DND-41 (cell line): Measurements from ENCODE around the gene KCNH2.

ENCODE experiments used
- ATAC-seq: fragments of 200-7000 bp; cut with Tn5 transposase; 3 replicates; pipeline ENCODE4 v1.9.1; 2021; ENCODE audit warnings: low read depth; ENCODE audit not compliant: insufficient read depth
- DNase-seq: peaks from one replicate; pipeline ENCODE4 v3.0.0-alpha.2; 2020
- H2AFZ ChIP-seq: 2 replicates; pipeline ENCODE4 v1.6.0; 2012; ENCODE audit warnings: low read depth, low read length
- H3K27ac ChIP-seq: 2 replicates; pipeline ENCODE4 v1.5.1; 2012; ENCODE audit warnings: low read length, inconsistent platforms
- H3K27me3 ChIP-seq: fragments of 200-600 bp; sonication (generic); 2 replicates; pipeline ENCODE4 v1.6.0; 2012; ENCODE audit warnings: low read length, mild to moderate bottlenecking, inconsistent platforms; ENCODE audit not compliant: insufficient read depth, poor library complexity
- H3K36me3 ChIP-seq: 2 replicates; pipeline ENCODE4 v1.5.1; 2012; ENCODE audit warnings: low read length, inconsistent platforms; ENCODE audit not compliant: insufficient read depth
- H3K4me1 ChIP-seq: 2 replicates; pipeline ENCODE4 v1.5.1; 2012; ENCODE audit warnings: mild to moderate bottlenecking, low read length; ENCODE audit not compliant: insufficient read depth
- H3K4me2 ChIP-seq: 2 replicates; pipeline ENCODE4 v1.6.0; 2012; ENCODE audit warnings: mild to moderate bottlenecking, moderate library complexity, low read length, inconsistent platforms; ENCODE audit not compliant: insufficient read depth
- H3K4me3 ChIP-seq, 2 experiments: fragments of 200-600 bp in 1 of 2; shearing (Covaris generic) in 1 of 2; 2 replicates each; pipeline ENCODE4 v1.5.1; 2012 to 2016; ENCODE audit warnings: inconsistent platforms in 2 of 2, low read length in 2 of 2, mild to moderate bottlenecking in 2 of 2, low read depth in 1 of 2, moderate library complexity in 1 of 2
- H3K79me2 ChIP-seq: 2 replicates; pipeline ENCODE4 v1.6.0; 2012; ENCODE audit warnings: low read length, inconsistent platforms; ENCODE audit not compliant: insufficient read depth
- H3K9ac ChIP-seq: 2 replicates; pipeline ENCODE4 v1.6.0; 2012; ENCODE audit warnings: low read depth, mild to moderate bottlenecking, inconsistent platforms, low read length, moderate library complexity
- H3K9me3 ChIP-seq: 2 replicates; pipeline ENCODE4 v1.5.1; 2012; ENCODE audit warnings: low read length, moderate library complexity, mild to moderate bottlenecking, inconsistent platforms; ENCODE audit not compliant: insufficient read depth, severe bottlenecking
- H4K20me1 ChIP-seq: 2 replicates; pipeline ENCODE4 v1.6.0; 2012; ENCODE audit warnings: low read length; ENCODE audit not compliant: insufficient read depth
- CTCF ChIP-seq: IDR thresholded peaks from 2 replicates; pipeline ENCODE4 v1.5.1; 2012; ENCODE audit warnings: borderline replicate concordance, low read length, moderate library complexity, mild to moderate bottlenecking; ENCODE audit not compliant: poor library complexity, severe bottlenecking; ENCODE audit errors: extremely low read depth
- EZH2 ChIP-seq: IDR thresholded peaks from 3 replicates; pipeline ENCODE4 v1.6.1; 2012; ENCODE audit warnings: borderline replicate concordance, low read depth, mild to moderate bottlenecking, moderate library complexity, low read length, inconsistent platforms; ENCODE audit not compliant: severe bottlenecking

KCNH2 gene

GRCh38 chr7:151013733-151014497 is 35.8 kb upstream of the KCNH2 start:
- DNase-seq (no peak), ATAC-seq (no peak)
- Histone ChIP-seq H3K27ac (no peak overlapping the region), H3K4me3 (no peak overlapping the region), H3K4me1 (peaks cover 24% of the 10 kb centered on the region), H3K27me3 (no peaks in the 10 kb centered on the region), H3K4me2 (no peak overlapping the region), H4K20me1 (no peaks in the 10 kb centered on the region), H3K79me2 (no peaks in the 10 kb centered on the region), H3K9ac (no peak overlapping the region), H2AFZ (no peak overlapping the region), H3K9me3 (no peaks in the 10 kb centered on the region), H3K36me3 (no peaks in the 10 kb centered on the region)
- no peak for TF ChIP-seq CTCF

- ATAC-seq, result no peak
- TF ChIP-seq EZH2, result no peak
- TF ChIP-seq CTCF, result no peak
- no peak overlapping the region for H3K27ac ChIP-seq
- H3K9me3 ChIP-seq, result no peaks in the 10 kb centered on the region
- H3K4me1 ChIP-seq, result peaks cover 27% of the 10 kb centered on the region
- H2AFZ ChIP-seq, result no peak overlapping the region
- H3K4me2 ChIP-seq, result no peak overlapping the region
- no peak overlapping the region for H3K4me3 ChIP-seq
- H3K27me3 ChIP-seq, result no peaks in the 10 kb centered on the region
- no peak for DNase-seq
- no peaks in the 10 kb centered on the region for H3K36me3 ChIP-seq
- no peak overlapping the region for H3K9ac ChIP-seq
- no peaks in the 10 kb centered on the region for H3K79me2 ChIP-seq
- H4K20me1 ChIP-seq, result no peaks in the 10 kb centered on the region
Measured at GRCh38 chr7:151013356-151013732, 35.2 kb upstream of the KCNH2 start.

- H4K20me1 ChIP-seq, result no peaks in the 10 kb centered on the region
- no peaks in the 10 kb centered on the region for H3K27me3 ChIP-seq
- H3K4me1 ChIP-seq, result peaks cover 27% of the 10 kb centered on the region
- H3K9me3 ChIP-seq, result no peaks in the 10 kb centered on the region
- H3K27ac ChIP-seq, result no peak overlapping the region
- peak; percentile 60 for TF ChIP-seq CTCF
- TF ChIP-seq EZH2, result no peak
- no peak for DNase-seq
- H3K79me2 ChIP-seq, result no peaks in the 10 kb centered on the region
- no peak for ATAC-seq
- no peak overlapping the region for H3K4me2 ChIP-seq
- no peak overlapping the region for H3K4me3 ChIP-seq
- no peaks in the 10 kb centered on the region for H3K36me3 ChIP-seq
- H3K9ac ChIP-seq, result no peak overlapping the region
- H2AFZ ChIP-seq, result no peak overlapping the region
Measured at GRCh38 chr7:151012911-151013347, 34.8 kb upstream of the KCNH2 start.
